ENCODE measurements around the gene GCNA.

GCNA gene

DNA sequence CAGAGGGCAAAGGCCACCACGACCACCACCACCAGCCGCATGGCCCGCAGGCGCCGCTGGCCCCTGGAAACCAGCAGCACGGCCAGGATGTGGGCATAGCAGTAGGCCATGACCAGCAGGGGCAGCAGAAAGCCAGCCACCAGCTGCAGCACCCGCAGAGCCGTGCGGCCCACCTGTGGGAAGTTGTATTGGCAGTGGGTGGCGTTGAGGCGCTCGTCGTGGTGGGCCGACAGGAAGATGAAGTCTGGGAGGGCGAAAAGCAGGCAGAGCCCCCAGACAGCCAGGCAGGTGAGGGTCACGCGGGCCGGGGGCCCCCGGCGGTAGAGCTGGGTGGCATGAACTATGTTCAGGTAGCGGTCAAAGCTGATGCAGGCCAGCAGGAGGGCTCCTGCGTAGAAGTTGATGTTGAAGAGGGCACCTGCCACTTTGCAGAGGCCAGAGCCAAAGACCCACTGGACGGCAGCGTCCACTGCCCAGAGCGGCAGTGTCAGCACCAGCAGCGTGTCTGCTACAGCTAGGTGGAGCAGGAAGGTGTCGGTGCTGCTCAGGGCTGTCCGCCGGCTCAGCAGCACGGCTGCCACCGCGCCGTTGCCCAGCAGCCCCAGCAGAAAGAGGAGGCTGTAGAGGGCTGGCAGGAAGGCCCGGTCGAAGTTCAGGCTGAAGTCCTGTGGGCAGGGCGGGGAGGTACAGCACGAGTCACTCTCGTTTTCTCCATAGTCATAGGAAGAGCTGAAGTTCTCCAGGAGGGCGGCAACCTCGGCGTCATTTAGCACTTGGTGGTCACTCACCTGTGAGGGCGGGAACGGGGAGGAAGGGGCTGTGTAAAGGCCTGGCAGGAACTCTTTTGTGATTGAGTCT lies 38.7 kb downstream of the GCNA start:
- DNase-seq (ENCODE audit: low spot score), result no peak

DNA sequence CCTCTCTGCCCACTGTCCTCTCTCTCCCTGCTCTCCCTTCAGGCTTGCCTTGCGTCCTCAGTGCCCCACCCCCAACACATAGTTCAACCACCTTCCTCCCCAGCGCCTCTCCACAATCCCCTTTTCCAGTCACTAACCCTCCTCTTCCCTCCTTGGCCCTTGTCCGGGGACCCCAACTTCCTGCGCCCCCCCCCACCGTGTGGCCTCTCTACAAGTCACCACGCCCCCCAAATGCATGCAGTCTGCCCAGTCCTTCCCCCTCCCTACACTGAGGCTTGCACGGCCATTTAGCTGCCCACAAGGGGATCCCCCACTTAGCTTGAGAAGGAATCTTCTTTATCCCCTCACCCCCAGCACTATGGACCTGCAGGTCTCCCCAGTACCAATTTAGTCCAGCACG lies 39.5 kb downstream of the GCNA start:
- no peak for DNase-seq (ENCODE audit: low spot score)

DNA sequence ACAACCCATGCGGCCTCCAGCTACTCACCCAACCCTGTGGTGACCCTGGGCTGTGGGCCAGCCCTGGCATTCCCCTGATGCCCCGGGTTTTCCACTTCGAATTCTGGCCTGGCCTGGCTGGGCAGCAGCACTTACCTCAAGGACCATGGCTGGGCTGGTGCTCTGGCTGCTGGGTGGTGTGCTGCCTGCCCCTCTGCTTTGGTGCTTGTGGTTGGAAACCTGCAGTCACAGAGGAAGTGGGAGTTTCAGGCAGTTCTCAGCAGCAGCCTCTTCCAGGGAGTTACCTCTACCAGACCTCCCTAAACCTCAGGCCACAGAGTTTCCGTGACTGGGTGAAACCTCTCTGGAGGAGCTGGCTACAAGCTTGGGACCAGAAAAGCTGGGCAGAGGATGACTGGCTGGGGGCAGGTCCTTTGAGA lies 40.1 kb downstream of the GCNA start, which contains the start of gene CXCR3:
Gene CXCR3, minus strand, starts transcription at position 209 of the 419 bp plus-strand sequence. Its CDS starts 62 bp downstream, at position 147.
- DNase-seq (ENCODE audit: low spot score), result no peak

DNA sequence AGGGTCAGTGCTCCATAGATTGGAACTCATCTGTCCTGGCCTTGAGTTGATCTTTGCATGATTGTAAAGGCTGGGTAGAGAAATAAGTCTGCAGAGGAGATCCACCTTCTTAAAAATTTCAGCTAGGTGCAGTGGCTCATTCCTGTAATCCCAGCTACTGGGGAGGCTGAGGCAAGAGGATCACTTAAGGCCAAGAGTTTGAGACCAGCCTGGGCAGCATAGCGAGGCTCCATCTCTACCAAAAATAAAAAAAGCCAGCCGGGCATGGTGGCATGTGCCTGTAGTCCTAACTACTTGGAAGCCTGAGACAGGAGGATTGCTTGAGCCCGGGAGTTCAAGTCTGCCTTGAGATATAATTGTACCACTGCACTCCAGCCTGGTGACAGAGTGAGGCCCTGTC lies 40.5 kb downstream of the GCNA start:
- DNase-seq (ENCODE audit: low spot score), result no peak

DNA sequence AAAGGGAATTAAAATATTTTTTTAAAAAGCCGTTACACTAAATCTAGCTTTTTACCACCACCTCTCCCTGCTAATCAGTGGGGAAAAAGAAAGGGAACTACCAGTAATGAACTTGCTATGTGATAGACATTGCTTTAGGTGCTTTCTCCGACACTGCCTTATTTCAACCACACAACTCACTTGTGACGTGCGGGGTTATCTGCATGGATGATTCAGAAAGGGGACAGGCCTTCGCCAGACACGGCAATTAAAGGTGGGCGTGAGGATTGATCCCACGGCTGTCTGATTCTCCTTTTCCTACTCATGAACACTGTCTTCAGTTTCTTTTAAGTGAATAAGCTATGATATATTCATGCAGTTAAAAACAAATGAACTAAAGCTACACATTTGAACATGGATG lies 41.0 kb downstream of the GCNA start:
- no peak for DNase-seq (ENCODE audit: low spot score)

DNA sequence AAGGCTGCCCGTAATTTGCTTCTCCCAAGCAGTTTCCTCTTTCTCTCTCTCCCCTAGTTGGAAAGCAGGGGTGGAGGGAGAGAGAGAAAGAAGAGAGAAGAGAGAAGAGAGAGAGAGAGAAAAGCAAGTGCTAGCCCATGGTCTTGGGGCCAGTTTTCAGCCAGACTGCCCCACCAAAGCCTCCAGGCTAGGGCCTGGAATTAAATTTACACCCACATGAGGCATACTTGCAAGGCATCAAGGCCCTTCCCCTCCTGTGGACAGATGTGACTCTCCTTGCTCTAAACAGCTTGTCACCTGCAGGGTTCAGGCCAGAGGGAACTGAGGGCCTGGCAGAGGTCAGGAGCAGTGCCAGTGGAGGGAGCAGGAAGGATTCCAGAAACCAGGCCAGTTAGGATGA lies 41.7 kb downstream of the GCNA start:
- DNase-seq (ENCODE audit: low spot score), result no peak

DNA sequence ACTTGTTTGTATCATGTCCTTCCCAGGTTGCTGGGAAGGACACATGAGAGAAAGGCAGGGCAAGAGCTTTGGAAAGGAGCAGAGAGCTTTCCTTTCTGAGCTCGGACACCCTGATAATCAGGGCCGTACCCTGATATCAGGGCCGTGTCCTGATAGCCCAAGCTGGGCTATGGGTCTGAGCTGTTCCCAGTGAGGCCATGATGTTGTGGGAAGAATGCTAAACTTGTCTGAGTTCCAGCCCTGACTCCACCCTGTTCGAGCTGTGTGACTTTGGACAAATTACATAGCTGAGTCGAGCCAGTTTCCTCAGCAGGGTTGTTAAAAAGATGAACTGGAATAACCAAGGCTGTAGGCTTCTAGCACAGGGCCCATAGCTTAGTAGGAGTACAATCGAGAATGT lies 43.4 kb downstream of the GCNA start:
- no peak for DNase-seq (ENCODE audit: low spot score)

DNA sequence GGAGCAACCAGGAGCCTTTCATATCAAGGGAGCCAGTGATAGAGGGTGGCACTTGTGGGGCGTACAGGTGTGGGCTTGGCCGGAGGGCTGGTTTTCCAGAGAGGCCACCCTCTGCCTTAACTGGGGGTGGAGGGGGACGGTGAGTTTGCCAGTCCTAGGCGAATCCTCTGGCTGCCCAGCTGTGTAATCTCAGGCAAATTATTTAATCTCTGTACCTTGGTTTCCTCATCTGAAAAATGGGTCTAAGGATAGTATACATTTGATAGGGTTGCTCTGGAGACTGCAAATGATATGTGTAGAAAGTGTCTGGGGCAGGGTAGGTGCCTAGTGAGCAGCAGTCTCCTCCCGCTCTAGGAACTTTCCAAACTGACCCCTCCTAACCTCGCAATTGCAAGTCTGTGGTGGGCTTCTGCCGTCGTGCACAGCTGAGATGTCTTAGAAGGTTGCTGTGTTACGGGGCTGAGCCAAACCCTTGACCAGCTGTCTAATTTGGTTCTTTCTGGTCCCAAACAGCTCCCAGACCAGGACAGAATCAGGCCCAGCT lies 43.9 kb downstream of the GCNA start:
- DNase-seq (ENCODE audit: low spot score), result no peak

DNA sequence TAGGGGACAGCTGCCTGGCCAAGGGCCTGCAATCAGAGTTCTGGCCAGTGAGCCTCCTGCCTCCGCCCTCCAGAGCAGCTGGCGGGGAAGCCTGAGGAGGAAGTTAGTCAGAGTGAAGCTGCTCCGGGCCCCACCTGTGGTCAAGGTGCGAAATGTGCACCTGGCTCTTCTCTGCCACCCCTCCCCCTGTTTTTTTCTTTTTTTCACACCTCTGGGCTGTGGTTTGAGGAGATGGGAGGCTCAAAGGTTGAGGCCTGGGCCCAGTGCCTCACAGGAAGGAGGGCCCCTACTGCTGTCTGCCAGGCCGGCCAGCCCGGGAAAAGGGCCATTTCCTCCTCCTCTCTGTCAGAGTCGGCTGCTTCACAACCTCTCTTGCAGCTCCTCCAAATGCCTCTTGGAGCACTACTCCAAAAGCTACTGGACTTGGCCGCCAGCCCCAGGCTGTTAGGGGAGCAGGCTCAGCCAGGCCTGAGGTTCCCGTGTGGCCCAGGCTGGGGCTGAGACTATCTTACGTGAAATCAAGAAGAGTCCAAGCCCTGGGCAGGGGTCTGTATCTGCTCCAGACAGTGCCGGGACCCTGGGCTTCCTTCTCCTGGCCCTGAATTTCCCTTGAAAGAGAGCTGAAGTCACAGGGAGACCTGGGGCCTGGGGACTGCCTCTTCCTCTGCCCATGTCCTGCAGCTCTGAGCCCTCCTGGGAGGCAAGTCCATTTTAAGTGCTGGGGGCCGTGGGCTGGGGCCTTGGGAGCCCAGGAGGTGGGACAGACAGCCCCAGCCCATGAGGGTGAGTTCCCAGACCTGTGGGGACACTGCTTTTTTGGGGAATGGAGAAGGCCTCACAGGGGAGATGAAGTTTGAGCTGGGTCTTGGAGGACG lies 44.6 kb downstream of the GCNA start:
- peak; percentile 27 for DNase-seq (ENCODE audit: low spot score)

DNA sequence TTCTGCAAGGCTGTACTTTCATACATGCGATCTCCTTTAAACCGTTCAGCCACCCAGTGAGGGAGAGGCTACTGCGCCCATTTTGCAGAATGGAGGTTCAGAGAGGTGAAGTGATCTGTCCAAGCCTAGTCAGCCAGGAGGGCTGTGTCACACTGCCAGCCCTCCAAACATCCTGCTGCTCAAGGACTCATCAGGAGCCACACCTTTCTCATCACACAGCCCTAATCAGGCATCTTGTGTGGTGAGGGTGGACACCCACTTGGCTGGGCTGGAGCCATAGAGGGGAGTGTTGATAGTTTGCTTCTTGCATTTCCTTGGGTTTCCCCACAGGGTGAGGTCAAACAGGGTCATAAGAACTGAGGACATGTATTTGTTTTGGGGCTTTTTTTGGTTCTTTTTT lies 45.5 kb downstream of the GCNA start:
- DNase-seq (ENCODE audit: low spot score), result peak; percentile 64

DNA sequence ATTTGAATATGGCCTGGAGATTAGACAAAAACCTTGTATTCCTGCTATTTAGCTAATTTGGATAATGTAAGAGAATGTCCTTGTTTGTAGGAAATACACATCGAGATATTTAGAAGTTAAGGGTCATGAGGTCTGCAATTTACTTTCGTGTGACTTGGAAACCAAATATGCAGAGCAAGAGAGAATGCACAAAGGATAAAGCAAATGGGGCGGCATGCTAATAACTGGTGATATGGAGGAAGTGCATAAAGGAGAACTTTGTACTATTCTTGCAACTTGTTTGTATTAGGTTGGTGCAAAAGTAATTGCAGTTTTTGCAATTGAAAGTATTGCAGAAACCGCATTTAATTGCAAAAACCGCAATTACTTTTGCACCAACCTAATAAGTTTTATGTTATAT lies 47.2 kb downstream of the GCNA start:
- DNase-seq (ENCODE audit: low spot score), result no peak

DNA sequence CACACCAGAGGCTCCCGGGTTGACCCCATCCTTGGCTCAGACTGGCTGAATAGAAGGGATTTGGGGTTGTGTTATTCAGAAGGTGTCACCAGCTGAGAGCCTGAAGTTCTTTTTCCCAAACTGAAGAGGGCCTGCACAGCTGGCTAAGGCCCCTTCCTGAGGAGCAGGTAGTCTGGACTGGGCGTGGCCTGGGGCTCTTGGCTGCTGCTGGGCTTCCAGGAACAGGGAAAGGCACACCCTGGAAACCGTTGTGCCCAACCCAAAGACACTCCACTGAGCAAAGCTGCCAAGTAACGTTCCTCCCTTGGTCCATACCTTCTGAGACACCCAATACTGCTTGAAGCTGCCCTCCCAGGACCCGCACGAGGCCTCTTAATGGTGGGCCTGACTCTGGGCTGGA lies 48.3 kb downstream of the GCNA start:
- DNase-seq (ENCODE audit: low spot score), result no peak

DNA sequence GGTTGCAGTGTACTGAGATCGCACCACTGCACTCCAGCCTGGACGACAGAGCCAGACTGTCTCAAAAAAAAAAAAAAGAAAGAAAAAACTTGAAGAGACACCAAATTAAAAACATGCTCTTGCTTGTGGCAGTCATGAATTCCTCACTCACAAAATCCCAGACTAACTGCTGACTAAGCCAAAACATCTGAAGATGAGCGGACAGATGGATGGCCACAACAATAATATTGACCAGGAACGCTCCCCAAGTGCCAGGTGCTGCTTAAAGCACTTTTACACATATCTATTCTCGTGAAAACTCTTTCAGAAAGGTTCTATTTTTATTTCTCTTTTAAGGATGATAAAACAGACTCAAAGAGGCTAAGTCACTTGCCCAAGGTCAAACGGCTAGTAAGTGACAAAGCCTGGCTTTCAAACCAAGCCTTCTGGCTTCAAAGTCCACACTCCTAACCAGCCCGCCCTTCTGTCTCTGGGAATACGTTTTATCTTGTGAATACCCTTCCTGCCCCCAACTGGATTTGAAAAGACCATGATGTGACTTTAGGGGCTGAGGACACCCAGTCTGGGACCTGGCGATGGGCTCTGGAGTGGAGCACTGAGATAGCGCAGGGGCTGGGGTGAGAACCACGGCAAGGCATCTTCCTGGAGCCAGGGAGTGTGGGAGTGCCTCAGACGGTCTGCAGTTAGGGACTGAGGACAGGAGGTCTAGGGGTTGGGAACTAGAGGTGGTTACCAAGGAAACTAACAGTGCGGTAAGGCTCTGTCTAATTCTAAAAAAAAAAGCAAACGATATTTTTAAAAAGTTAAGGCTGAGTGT lies 49.6 kb downstream of the GCNA start:
- no peak for DNase-seq (ENCODE audit: low spot score)

DNA sequence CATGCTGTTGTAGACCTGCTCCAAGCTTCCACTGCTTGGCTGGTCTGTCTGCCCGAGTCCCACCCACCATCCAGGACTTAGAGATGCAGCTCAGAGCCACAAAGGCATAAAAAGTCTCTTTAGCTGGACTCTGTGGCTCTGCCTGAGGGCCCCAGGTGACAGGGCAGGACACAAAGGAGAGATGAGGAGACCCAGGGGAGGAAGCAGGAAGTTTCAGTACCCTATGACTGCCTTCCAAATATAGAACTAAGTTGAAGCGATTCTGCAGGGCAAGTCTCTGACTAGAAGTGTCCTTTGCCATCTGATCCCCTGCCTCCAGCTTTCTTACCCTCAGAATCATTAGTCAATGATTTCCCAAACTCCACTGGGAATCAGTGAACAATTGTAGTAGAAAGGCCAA lies 51.2 kb downstream of the GCNA start:
- no peak for DNase-seq (ENCODE audit: low spot score)

DNA sequence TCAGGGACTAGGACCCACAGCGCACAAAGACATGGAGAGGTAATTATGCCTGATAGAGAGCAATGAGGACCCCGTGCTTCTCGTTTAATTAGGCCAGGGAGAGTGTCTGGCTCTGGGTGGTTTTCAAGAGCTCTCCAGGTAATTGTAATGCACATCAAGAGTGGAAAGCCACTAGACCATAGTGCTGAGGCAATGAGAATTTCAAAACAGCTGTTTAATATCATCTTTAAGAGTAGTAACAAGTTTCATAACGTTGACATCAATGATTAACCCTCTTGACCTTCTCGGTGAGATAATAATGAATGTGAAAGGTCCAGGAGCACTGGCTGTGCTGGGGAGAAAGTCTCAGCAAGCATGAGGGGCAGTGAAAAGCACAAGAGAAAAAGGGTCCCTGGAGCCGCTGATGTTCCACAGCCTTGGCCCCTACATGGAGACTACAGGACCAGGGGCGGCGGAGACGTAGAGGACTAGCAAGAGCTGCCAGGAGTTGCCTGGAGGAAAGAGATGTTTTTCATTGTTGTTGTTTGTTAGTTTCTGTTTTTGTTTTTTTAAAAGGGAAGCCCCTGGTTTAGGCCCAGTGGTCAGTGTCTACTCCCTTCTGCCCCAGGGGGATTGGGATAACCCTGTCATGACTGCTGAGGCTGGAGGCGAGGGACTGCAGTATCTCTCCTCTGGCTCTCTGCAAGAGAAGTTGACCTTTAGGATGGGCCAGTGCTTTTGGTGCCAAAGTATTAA lies 54.9 kb downstream of the GCNA start:
- DNase-seq (ENCODE audit: low spot score), result no peak

DNA sequence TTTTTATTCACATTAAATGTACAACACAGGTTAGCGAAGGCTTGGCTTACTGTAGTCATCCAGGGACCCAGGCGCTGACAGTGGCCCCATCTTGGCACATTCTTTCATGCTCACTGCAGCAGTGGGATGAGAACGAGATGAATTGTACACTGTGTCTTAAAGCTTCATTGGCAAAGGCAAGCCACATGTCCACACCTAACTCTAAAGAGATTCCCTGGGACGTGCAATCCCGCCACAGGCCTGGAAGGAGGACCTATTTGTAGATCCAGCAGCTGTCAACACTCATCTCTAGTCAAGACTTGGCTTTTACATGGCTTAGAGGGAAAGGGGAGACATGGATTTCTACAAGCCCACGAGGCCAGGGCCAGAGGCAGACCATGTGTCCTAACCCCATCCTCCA lies 56.1 kb downstream of the GCNA start:
- no peak for DNase-seq (ENCODE audit: low spot score)

DNA sequence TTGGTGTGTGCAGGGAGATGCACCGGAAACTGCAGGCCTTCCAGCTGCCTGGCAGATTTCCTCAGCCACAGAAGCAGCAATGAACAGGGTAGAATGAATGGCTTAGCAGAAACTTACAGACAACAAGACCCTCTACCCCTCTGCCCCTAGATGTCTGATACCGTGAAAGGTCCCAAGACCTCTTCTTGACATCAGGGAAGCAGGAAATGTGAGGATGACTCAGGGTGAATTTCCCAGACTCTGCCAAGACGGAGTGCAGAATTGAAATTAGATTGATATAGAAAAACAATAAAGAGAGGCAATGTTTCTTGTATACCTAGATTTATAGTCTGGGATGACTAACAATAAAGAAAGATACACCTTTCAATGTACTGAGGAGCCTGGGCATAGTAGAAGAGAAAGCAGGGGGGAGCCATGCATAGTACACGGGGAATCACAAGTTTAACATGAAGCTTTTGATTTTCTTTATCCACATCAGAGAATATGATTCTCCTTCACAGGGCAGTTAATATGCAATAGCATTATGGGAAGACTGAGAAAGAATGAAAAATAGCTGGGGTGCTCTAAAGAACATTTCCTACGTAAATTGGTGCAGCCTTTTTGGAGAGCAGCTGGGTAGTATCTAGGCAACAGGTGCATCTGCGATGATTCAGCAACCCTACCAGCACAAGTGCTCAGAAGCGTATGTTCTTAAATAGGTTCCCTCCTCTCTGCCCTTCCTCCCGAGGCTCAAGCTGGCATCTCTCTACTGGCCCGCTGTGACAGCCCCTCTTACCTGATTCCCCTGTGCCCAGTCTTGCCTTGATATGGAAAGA lies 58.4 kb downstream of the GCNA start:
- no peak for DNase-seq (ENCODE audit: low spot score)

DNA sequence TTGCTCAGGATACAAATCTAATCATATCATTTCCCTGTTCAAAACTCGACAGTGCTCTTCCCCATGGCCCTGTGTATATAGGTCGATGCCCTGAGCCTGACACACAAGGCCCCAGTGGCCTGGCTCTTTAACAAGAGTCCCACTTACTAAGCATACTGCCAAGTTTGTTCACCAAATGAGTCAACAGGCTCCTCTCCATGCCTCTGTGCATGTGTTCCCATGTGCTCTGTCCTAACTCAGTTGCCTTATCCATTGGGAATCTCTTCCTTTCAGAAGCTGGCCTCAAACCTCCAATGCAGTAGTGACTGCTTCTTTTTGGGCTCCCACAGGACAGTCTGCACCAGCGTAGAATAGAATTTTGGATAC lies 59.0 kb downstream of the GCNA start:
- no peak for DNase-seq (ENCODE audit: low spot score)

DNA sequence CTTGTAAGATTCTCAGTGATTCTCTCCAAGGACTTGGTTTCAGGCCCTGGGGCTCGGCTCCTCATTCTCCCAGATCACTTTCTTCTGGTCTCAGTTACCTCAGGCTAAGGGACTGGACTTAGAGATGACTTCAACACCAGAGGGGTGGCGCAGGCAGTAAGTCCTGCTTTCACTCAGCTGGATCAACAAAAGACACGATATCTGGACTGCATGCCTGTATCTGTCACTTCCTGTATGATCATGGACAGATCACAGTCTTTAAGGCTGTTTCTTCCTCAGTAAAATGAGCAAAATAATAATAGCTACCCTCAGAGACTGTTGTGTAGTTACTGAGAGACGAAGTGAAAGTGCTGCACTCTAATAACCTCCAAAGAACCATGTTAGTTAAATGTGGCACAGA lies 59.6 kb downstream of the GCNA start:
- DNase-seq (ENCODE audit: low spot score), result no peak

DNA sequence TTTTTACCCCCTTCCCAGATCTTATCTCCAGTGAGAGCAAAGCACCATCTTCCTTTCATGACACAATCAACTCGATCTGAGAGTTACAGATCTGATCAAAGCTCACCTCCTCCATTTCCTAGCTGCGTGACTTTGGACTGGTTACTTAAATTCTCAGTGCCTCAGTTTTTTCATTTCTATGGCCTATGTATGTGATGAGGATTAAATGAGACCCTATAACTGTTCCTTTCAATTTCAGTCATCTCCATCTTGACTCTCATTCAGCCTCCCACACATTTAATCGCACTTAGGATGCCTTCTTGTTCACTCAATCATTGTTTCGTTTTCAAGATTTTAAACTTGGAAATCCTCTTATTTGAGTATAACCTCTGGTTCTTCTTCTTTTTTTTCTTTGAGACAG lies 60.2 kb downstream of the GCNA start:
- DNase-seq (ENCODE audit: low spot score), result no peak

DNA sequence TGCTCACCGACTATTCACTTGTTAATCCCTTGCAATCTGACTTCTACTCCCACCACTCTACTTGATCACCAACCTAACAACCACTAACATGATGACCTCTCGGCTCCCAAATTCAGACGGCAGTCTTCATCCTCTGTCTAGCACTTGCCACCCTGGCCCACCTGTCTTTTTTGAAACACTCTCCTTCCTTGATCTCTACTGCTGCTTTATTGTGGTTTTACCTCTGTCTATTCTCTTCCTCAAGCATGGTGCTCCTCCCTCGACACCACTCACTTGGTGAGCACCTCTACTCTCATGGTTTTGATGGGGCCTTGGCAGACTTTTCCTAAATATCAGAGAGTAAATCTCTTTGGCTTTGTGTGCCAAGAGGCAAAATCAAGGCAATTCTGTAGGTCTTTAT lies 61.8 kb downstream of the GCNA start:
- no peak for DNase-seq (ENCODE audit: low spot score)
